ENCODE results near the gene PMFBP1. TPM values are rescaled to one million over a fixed set of nuclear protein-coding genes. Genes with fewer than 3 reads are reported as not detected.

The PMFBP1 gene
- total RNA-seq, 3 donors from 2014 or later = 0.11 to 0.38 TPM; not detected in 1

DNA sequence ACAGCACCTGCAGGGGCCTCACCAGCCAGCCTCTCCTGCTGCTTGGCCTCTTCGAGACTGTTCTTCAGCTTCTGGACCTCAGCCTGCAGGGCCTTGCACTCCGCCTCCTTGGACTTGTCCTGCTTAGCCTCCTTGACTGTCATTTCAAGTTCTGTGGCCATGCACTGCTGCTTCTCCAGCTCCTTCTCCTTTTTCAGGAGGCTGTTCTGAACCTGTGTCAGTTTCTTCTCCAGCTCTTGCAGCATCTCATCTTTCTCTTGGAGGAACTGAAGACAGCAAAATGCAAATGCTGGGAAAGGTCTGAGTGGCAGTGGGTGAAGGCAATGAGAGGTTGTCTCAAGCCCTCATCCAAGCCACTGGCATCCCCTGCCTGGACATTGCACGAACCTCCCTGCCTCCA lies 39.2 kb downstream of the PMFBP1 start:
- no peak for DNase-seq
- ATAC-seq = no peak
- H3K36me3 Mint-ChIP-seq (ENCODE audit: insufficient read depth) = no peaks in the 10 kb centered on the region
- H3K9me3 Mint-ChIP-seq = no peaks in the 10 kb centered on the region
- no peak overlapping the region for H3K4me3 Mint-ChIP-seq
- no peaks in the 10 kb centered on the region for H3K4me1 Mint-ChIP-seq (ENCODE audit: low read depth)
- H3K27me3 Mint-ChIP-seq (ENCODE audit: low read depth) = no peaks in the 10 kb centered on the region

DNA sequence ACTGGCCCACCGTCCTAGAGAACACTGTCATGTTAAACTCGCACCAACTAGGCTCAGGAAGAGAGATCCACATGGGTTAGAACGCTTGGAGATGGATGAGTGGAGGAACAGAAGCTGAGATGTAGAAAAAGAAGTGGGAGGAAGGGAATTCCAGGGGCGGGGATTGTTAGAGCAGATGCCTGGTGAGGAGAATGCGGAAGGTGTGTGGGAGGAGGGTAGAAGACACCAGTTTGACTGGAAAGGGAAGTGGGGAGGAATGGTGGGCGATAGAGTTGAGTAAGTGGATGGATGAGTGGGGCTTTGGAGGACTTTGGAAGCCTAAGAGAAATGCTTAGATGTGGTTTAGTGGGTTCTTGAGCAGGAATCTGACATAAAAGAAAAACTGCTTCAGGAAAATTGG lies 40.9 kb downstream of the PMFBP1 start:
- no peaks in the 10 kb centered on the region for H3K9me3 Mint-ChIP-seq
- H3K4me1 Mint-ChIP-seq (ENCODE audit: low read depth) = no peaks in the 10 kb centered on the region
- H3K27me3 Mint-ChIP-seq (ENCODE audit: low read depth) = no peaks in the 10 kb centered on the region
- DNase-seq (no peak), ATAC-seq (no peak)
- H3K4me3 Mint-ChIP-seq = no peak overlapping the region
- H3K36me3 Mint-ChIP-seq (ENCODE audit: insufficient read depth) = no peaks in the 10 kb centered on the region

DNA sequence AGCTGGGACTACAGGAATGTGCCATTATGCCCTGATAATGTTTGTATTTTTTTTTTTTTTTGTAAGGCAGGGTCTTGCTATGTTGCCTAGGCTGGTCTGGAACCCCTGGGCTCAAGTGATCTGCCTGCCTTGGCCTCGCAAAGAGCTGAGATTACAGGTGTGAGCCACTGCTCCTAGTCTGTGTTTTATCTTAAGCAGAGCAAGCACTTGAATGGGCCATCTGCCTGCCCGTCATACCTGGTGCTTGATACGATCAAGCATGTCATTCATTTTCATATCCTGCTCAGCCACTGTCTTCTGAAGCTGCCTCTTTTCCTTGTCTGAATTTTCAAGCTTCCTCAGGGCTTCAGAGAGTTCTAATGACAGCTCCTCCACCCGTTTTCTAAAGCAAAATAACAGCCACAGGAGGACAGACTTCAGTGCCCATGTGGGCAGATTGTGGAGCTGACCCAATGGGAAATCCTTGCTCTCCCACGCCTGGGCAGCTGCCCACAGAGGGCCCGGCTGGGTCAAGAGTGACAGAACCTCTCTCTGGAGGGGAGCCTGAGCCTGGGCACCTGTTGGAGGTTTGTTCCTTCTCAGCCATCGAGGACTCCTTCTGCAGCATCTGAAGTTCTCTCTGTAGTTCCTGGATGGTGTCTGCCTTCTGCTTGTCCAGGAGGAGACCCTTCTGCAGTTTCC lies 41.8 kb downstream of the PMFBP1 start:
- no peaks in the 10 kb centered on the region for H3K9me3 Mint-ChIP-seq
- no peak overlapping the region for H3K4me3 Mint-ChIP-seq
- no peak for ATAC-seq
- no peak for DNase-seq
- H3K27me3 Mint-ChIP-seq (ENCODE audit: low read depth) = no peaks in the 10 kb centered on the region
- H3K4me1 Mint-ChIP-seq (ENCODE audit: low read depth) = no peaks in the 10 kb centered on the region
- H3K36me3 Mint-ChIP-seq (ENCODE audit: insufficient read depth) = no peaks in the 10 kb centered on the region

DNA sequence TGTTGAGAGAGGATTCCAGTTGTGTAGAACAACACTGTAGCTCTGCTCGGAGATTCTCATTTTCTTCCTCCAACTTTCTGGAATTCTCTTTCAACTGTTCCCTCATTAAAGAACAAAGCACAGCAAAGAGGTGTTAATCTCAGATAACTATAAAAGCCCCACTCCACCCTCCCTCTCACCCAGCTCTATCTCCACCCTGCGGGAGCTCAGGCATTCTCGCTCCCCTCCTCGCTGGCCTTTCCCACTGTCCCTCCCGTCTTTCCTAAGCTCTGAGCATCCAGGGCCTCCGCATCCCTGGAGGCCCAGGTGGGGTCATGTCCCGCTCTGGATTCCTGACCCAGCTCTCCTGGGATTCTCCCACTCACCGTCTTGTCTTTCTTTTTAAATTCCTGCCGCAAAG lies 43.3 kb downstream of the PMFBP1 start:
- DNase-seq (no peak), ATAC-seq (no peak)
- Mint-ChIP-seq H3K36me3 (ENCODE audit: insufficient read depth) (no peaks in the 10 kb centered on the region), H3K4me1 (ENCODE audit: low read depth) (no peaks in the 10 kb centered on the region), H3K4me3 (no peak overlapping the region), H3K9me3 (no peaks in the 10 kb centered on the region), H3K27me3 (ENCODE audit: low read depth) (no peaks in the 10 kb centered on the region)

DNA sequence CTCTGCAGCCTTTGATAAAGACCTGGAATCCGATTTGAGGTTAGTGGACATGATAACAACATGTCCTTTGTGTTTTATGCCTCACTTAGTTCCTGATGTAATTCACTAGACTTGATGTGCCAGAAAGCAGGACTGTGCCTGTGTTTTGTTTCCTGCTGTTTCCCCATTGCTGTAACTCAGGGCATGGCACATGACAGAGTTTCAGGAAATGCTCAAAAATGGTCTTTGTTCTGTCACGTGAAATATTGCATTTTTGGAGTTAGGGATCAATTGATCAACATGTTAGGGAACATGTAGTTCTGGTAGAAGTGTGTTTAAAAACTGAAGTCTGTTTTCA lies 45.6 kb downstream of the PMFBP1 start:
- H3K27me3 Mint-ChIP-seq (ENCODE audit: low read depth) = no peaks in the 10 kb centered on the region
- no peaks in the 10 kb centered on the region for H3K4me1 Mint-ChIP-seq (ENCODE audit: low read depth)
- no peak for DNase-seq
- no peaks in the 10 kb centered on the region for H3K36me3 Mint-ChIP-seq (ENCODE audit: insufficient read depth)
- no peak overlapping the region for H3K4me3 Mint-ChIP-seq
- no peaks in the 10 kb centered on the region for H3K9me3 Mint-ChIP-seq
- ATAC-seq = no peak

DNA sequence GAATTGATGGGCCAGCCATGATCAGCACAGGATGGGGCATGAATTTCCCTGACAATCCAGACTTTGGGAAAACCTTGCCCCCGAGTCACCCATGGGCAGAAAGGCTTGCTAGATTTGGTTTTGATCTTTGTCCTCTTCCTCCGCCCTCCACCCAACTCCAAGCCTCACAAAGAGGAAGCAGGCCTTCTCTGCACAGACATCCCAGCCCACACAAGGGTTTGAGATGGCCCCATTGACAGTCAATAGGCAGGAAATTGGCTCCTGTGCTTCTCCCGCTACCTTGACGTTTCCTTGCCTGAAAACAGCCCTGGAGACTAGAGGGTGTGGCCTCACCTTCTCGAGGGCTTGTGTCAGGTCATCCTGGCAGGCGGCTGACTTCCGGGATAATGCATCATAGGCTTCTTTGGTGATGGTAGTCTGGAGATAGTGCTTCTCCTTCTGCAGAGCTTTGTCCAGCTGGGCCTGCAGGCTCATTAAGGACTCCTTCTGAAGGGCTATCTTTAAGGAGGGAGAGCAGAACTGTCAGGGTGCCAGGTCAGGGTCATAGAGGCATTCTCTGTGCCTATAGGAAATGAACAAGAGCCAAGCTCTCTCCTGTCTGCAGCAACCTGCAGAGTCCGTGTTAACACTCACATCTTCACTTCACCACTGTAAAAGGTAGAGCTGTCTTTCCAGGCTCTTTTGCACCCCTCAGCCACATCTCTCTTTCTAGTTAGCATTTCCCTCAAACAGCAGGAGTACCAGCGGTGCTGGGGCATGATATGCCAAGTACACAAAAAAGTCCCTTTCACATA lies 46.1 kb downstream of the PMFBP1 start:
- ATAC-seq (no peak), DNase-seq (no peak)
- Mint-ChIP-seq H3K4me3 (no peak overlapping the region), H3K27me3 (ENCODE audit: low read depth) (no peaks in the 10 kb centered on the region), H3K36me3 (ENCODE audit: insufficient read depth) (no peaks in the 10 kb centered on the region), H3K4me1 (ENCODE audit: low read depth) (no peaks in the 10 kb centered on the region), H3K9me3 (no peaks in the 10 kb centered on the region)

DNA sequence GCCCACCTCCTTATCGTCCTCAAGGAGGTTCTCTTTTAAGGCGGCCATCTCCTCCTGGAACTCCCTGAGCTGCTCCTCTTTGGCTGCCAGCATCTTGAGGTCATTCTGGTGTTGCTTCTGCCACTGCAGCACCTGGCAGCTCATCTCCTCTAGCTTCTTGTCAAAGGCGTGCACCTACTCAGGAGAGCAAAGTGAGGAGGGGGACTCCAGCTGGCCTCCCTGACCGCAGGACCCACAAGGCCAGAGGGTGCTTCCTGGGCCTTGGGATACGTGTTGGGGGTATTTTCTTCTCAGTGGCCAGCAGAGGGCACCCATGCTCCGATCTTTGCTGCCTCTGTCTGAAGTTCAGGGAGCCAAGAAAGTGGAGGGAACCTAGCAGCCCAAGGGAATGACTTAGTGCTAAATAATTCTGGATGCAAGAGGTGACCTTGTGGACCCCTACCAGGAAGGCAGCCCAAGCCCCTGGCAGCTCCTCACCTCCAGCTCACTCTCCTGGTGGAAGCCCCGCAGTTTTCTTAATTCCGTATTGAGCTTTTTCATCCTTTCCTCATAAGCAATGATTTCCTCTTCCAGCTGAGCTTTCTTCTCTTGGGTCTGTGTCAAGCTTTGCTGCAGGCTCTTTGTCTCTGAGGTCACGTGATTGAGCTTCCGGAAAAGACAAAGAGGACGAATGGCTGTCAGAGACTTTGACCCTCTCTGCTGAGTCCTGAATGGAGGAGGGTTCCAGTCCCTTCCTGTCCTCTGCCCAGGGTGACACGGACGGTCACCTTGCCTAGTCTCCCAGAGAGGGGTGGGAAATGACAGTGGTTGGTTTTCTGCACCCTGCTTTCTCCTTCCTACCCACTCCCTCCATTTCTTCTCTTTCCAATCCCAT lies 47.0 kb downstream of the PMFBP1 start:
- H3K4me3 Mint-ChIP-seq = no peak overlapping the region
- no peaks in the 10 kb centered on the region for H3K9me3 Mint-ChIP-seq
- H3K4me1 Mint-ChIP-seq (ENCODE audit: low read depth) = no peaks in the 10 kb centered on the region
- no peaks in the 10 kb centered on the region for H3K27me3 Mint-ChIP-seq (ENCODE audit: low read depth)
- H3K36me3 Mint-ChIP-seq (ENCODE audit: insufficient read depth) = no peaks in the 10 kb centered on the region
- DNase-seq (peak; percentile 45), ATAC-seq (peak; percentile 58 to 66)

DNA sequence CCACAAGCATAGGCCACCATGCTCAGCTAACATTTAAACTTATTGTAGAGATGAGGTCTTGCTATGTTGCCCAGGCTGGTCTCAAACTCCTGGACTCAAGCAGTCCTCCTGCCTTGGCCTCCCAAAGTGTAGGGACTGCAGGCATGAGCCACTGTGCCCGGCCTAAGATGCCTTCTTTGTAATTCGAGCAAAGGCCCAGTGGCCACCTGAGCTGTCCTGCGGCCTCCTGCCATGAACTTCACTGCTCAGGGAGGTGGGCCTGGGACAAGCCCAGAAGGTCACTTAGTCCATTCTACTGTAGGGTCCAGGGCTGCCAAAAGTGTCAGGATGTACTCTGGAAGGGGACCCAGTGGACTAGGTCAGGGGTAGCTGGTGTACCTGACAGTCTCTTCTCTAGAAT lies 47.8 kb downstream of the PMFBP1 start:
- Mint-ChIP-seq H3K9me3 (no peaks in the 10 kb centered on the region), H3K4me3 (no peak overlapping the region), H3K4me1 (ENCODE audit: low read depth) (no peaks in the 10 kb centered on the region), H3K27me3 (ENCODE audit: low read depth) (no peaks in the 10 kb centered on the region), H3K36me3 (ENCODE audit: insufficient read depth) (no peaks in the 10 kb centered on the region)
- DNase-seq (no peak), ATAC-seq (no peak)

DNA sequence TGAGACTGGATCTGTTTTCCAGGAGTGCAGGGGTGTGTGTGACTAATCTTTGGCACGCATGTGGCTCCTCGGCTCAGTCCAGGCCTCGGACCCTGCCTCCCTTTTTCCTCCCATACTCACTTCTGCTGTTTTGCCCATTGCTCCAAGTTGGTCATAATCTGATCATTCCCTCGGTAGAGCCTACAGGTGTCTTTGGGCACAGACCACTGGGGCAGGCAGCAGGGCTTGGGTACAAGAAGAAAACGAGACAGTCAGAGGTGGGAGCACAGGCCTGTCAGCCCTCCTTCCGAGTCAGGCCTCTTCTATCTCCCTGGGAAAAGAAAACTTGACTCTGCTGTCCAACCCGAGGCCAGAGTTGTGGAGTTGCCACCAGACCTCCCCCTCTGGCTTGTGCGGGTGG lies 48.5 kb downstream of the PMFBP1 start:
- no peak for DNase-seq
- no peaks in the 10 kb centered on the region for H3K9me3 Mint-ChIP-seq
- H3K4me1 Mint-ChIP-seq (ENCODE audit: low read depth) = no peaks in the 10 kb centered on the region
- H3K27me3 Mint-ChIP-seq (ENCODE audit: low read depth) = no peaks in the 10 kb centered on the region
- H3K4me3 Mint-ChIP-seq = no peak overlapping the region
- no peaks in the 10 kb centered on the region for H3K36me3 Mint-ChIP-seq (ENCODE audit: insufficient read depth)
- ATAC-seq = no peak

DNA sequence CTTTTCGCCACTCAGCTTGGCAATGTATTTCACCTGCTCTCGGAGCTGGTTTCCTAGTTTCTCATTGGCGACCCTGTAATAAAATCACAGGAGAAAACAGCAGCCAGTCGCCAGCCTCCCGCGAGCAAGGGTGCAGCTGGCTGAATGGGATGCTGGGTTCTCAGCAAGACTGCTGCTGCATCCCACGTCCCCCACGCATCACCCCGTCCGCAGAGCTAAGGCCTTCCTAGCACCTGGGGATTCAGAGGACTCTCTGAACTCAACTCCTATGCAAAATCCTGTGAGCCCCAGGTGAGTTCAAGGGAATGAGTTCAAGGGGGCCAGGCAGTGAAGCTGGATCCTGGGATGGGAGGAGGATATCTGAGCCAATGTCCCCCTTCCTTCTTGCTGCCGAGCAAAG lies 49.0 kb downstream of the PMFBP1 start:
- Mint-ChIP-seq H3K27me3 (ENCODE audit: low read depth) (no peaks in the 10 kb centered on the region), H3K36me3 (ENCODE audit: insufficient read depth) (no peaks in the 10 kb centered on the region), H3K4me1 (ENCODE audit: low read depth) (no peaks in the 10 kb centered on the region), H3K9me3 (no peaks in the 10 kb centered on the region), H3K4me3 (no peak overlapping the region)
- ATAC-seq (no peak), DNase-seq (no peak)

DNA sequence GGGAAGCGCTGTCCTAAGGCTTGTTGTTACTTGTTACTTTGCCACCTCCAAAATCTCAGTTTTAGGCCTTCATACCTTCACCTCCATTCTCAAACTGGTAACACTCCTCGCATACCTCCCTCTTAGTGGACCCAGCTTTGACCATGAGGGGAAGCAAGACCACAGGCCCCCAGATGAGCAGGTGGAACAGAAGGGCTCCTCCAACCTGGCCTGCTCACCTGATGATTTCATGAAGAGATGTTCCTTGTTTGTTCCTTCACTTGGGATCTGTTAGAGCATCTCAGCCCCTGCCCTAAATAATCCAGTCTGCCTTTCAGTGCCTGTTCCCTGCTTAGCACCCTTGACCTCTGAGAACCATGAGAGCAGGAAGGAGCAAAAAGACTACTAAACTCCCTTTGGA lies 49.6 kb downstream of the PMFBP1 start:
- H3K9me3 Mint-ChIP-seq = no peaks in the 10 kb centered on the region
- H3K36me3 Mint-ChIP-seq (ENCODE audit: insufficient read depth) = no peaks in the 10 kb centered on the region
- no peak for ATAC-seq
- no peak for DNase-seq
- H3K4me1 Mint-ChIP-seq (ENCODE audit: low read depth) = no peaks in the 10 kb centered on the region
- H3K4me3 Mint-ChIP-seq = no peak overlapping the region
- no peaks in the 10 kb centered on the region for H3K27me3 Mint-ChIP-seq (ENCODE audit: low read depth)

DNA sequence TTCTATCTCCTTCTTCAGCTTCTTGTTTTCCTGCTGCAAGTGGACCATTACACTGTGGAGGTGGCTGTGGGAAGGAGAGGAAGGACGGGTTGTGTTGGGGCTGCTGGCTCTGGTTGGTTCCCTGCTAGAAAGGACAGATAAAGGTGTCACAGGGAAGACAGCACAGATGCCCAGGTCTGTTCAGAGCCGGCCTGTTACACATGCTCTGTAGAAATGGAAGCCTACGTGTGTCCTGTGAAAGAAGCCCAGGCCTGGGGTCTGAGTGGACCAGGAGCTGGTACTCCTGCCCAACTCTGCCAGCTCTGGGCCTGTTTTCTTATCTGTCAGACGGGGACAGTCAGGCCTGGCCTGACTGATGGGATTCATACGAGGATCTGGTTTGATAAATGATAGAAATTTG lies 51.9 kb downstream of the PMFBP1 start:
- Mint-ChIP-seq H3K36me3 (ENCODE audit: insufficient read depth) (no peaks in the 10 kb centered on the region), H3K4me1 (ENCODE audit: low read depth) (no peaks in the 10 kb centered on the region), H3K4me3 (no peak overlapping the region), H3K9me3 (no peaks in the 10 kb centered on the region), H3K27me3 (ENCODE audit: low read depth) (no peaks in the 10 kb centered on the region)
- DNase-seq = no peak
- no peak for ATAC-seq

DNA sequence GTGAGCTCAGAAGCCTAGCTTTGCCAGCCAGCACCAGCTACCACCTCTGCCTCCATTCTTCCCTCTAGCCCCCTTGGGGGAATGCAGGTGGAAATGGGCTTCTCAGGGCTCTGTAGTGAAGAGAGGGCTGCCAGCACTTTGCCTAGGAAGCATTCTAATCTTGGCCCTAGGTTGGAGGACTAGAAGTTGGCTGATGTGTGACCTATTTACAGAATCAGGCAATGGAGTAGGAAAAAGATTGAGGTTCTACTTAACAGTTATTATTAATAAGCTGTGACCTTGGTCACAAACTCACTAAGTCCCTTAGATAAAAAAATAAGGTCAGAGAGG lies 58.4 kb downstream of the PMFBP1 start:
- H3K27me3 Mint-ChIP-seq (ENCODE audit: low read depth) = no peaks in the 10 kb centered on the region
- H3K9me3 Mint-ChIP-seq = no peaks in the 10 kb centered on the region
- H3K4me3 Mint-ChIP-seq = no peak overlapping the region
- peaks cover 41% of the 10 kb centered on the region for H3K36me3 Mint-ChIP-seq (ENCODE audit: insufficient read depth)
- H3K4me1 Mint-ChIP-seq (ENCODE audit: low read depth) = no peaks in the 10 kb centered on the region
- ATAC-seq (no peak), DNase-seq (no peak)

DNA sequence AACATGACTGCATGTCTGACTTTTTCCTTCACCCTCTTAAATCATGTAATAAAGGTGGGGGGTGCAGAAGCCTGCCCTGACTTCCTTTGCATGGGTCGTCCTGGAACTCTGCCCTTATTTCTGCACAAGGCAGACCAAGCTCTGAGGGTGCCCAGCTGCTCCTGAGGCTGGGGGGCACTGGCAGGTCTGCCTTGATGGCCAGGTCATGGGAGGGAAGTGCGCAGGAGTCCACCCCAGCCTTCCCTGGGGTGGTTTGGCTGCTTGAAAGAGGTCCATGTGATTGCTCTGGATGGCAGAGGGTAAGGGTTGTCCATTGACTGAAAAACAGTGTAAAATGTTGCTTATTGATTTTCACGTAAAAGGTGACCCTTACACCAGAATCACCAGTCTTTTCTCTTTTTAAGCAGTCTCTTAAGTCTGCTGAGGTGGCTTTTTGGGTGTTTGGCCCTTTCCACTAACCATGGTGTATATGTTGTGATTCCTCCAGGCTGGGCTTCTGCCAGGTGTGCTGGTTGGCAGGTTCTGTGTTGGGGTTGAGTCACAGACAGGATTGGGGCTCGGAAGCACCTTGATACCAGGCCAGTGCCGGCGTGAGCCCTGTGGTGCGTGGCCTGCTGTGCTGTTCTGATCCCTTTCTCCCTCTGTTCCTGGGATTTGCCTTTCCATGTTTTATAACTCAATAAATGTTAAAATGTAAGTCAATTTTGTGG lies 58.9 kb downstream of the PMFBP1 start:
- ATAC-seq (no peak), DNase-seq (no peak)
- Mint-ChIP-seq H3K27me3 (ENCODE audit: low read depth) (no peaks in the 10 kb centered on the region), H3K36me3 (ENCODE audit: insufficient read depth) (peaks cover 45% of the 10 kb centered on the region), H3K9me3 (no peaks in the 10 kb centered on the region), H3K4me1 (ENCODE audit: low read depth) (no peaks in the 10 kb centered on the region), H3K4me3 (no peak overlapping the region)
